Skeletal muscle cell (primary cell): ENCODE measurements around the gene ZSWIM6.
A peak's percentile ranks its signal among the peaks of the same experiment; 100 is the strongest.
"Not testable (repeated sequence)": the region's sequence is repeated elsewhere in the genome, so short reads cannot be mapped to it uniquely, and the experiment has no call there.

Experiments
- DNase-seq: peaks from one replicate; pipeline ENCODE4 v3.0.0-alpha.2; 2010; ENCODE audit warnings: low read depth
- H3K4me3 ChIP-seq: 2 replicates; pipeline ENCODE4 v1.5.1; 2011; ENCODE audit warnings: low read depth, mild to moderate bottlenecking, control low read depth, low read length, moderate library complexity

The ZSWIM6 gene

DNA sequence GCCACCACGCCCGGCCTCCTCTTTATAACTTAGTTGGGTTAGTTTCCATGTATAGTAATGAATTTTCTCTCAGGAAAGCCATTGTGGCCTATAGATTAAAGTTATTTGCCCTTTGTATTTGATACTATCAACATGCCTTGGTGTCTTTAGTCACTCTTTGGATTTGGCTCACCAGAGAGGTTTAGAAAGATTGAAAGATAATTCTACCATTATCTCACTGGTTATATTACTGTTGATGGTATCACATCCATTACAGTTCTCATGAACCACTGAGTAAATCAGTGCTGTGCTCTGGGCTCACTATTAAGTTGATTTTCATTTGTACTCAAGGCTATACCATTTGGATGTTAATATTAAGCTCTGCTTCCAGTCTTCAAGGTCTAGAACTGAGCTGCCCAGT is 87.0 kb downstream of the ZSWIM6 start:
- DNase-seq, result no peak
- no peak overlapping the region for H3K4me3 ChIP-seq

DNA sequence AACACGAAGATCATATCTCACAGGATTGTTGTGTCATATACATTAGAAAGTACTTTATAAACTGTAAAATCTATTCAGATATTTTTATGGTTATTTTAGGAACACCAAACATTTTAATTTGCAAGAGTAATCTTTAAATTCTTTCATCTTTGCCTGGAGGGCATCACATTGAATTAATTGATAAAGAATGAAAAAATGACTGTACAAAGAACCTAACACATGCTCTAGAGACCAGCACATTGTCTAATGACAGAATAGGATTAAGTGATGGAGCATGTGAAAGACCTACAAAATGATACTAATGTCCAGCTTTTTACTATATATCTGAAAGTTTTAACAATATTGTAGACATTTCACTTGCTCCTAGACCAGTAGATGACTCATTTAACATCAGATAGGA is 88.0 kb downstream of the ZSWIM6 start:
- no peak for DNase-seq
- no peak overlapping the region for H3K4me3 ChIP-seq

DNA sequence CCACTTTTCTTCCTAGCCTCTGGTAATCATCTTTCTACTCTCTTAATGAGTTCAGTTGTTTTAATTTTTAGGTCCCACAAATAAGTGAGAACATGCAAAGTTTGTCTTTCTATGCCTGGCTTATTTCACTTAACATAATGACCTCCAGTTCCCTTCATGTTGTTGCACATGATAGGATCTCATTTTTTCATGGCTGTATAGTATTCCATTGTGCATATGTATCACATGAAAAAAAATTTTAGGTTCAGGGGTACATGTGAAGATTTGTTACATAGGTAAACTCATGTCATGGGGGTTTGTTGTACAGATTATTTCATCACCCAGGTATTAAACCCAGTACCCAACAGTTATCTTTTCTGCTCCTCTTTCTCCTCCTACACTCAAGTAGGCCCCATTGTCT is 89.2 kb downstream of the ZSWIM6 start:
- DNase-seq, H3K4me3 ChIP-seq: not testable (repeated sequence)

DNA sequence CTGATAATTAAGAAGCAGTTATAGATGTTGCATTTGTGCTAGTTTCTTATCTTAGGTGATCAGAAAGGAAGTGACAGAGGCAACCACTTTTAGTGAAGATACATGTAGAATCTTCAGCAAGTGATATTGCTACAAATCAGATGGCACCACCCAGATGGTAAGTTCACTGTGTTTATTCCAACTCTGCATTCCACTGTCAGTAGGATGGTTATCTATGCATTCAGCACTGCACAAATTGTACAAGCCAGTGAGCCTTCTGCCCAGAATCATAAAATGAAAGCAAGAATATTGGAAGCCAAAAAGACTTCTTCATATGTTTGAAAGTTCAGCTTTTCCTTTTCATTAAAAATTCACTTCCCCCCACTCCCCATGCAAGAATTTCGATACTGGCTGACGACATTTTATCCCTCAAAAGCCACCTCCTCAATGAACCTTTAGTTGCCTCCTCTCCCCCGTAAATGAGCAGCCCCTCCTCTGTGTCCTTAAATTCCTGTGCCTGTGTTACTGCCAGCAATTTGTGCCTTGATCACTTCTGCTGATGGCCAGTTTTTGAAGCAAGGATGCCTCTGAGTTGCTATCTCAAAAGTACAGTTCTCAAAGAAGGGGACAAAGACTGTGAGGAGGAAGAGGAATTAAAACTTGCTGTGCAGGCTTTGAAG is 91.6 kb downstream of the ZSWIM6 start:
- no peak for DNase-seq
- H3K4me3 ChIP-seq, result no peak overlapping the region

- no peak overlapping the region for H3K4me3 ChIP-seq
- DNase-seq, result no peak
Observed at GRCh38 chr5:61425918-61426317, 93.9 kb downstream of the ZSWIM6 start.

DNA sequence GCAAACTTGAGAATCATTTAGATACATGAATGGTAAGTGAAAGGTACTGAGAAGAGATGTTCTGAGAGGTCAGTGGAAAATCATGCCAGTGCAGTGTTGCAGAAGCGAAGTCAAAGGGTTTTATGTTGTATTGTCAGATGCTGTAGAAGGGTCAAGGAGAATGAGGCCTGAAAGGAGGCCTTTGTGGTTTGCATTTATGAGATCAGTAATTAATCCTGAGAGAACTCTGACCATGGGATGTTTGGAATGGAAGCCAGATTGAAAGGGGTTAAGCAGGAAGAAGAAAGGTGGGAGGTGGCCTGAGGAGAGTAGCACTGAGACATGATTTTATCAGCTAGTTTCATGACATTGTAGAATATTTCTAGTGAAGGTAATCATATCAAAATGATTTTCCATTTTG is 97.8 kb downstream of the ZSWIM6 start:
- DNase-seq, result no peak
- no peak overlapping the region for H3K4me3 ChIP-seq

- no peak for DNase-seq
- H3K4me3 ChIP-seq, result no peak overlapping the region
Observed at GRCh38 chr5:61431923-61432620, 100.0 kb downstream of the ZSWIM6 start.

GRCh38 chr5:61435368-61435767 is 103.3 kb downstream of the ZSWIM6 start:
- H3K4me3 ChIP-seq, result no peak overlapping the region
- no peak for DNase-seq

DNA sequence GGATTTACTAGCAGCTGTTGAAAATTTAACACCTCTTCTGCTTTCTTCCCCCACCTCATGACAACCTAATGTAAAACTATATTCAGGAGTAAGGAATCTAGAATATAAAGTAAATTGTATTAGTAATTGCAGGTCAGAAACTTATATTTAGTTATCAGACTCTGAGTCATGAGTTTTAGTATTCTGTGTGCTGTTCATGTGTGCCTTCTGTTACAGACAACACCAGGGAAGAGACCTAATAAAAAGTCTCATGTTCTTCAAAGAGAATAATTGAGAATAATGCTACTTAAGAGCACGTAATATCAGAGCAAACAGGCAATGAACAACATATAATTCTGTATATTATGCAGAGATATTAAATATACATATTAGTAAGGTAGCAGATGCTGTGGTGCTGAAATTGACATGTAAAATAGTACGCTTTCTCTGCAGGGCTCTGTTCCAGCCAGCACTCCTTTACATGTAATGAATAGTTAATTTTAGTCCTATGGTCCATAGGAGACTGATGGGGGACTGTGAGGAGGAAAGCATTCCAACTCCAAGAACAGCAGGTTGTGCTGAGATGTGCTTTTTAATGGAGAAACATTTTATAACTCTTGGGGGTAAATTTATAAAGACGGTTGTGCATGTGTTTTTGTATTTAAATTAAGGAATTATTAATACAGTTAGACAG is 106.4 kb downstream of the ZSWIM6 start:
- DNase-seq, result no peak
- H3K4me3 ChIP-seq, result no peak overlapping the region

DNA sequence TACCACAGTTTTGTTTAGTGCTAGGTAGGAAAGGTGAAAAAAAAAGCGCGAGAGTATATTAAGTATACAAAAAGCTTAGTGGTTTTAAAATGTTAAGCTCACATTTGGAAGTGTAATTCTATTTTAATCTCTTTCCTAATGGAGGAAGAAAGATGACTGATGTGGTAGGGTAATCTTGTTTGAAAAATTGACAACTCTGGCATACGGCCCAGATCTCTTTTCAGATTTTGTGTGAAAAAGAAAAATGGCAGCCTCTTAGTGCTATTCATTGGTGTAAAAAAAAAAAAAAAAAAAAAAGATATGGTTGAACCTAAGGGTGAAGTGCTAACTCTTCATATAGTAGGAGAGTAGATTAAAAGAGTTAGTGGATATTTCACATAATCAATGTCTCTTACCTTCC is 108.0 kb downstream of the ZSWIM6 start:
- DNase-seq, result no peak
- no peak overlapping the region for H3K4me3 ChIP-seq

DNA sequence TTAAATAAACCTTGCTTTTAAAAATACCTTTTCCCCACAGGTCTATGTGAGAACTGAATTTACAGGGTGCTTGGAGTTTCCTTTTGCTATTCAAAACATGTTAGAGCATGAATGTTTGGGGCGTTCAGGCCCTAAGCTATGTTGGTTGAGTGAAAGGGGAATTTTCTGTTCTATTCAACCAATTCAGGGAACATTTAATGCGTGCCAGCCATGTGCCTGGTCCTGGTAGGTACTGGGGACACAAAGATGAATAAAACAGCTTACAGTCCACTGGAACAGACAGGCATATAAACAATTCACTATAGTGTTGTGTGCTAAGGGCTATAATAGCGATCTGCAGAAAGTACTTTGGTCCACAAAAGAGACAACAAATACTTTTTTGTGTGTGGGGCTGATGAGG is 108.5 kb downstream of the ZSWIM6 start:
- no peak for DNase-seq
- H3K4me3 ChIP-seq, result no peak overlapping the region

- no peak for DNase-seq
- no peak overlapping the region for H3K4me3 ChIP-seq
Observed at GRCh38 chr5:61441742-61442141, 109.7 kb downstream of the ZSWIM6 start.

DNA sequence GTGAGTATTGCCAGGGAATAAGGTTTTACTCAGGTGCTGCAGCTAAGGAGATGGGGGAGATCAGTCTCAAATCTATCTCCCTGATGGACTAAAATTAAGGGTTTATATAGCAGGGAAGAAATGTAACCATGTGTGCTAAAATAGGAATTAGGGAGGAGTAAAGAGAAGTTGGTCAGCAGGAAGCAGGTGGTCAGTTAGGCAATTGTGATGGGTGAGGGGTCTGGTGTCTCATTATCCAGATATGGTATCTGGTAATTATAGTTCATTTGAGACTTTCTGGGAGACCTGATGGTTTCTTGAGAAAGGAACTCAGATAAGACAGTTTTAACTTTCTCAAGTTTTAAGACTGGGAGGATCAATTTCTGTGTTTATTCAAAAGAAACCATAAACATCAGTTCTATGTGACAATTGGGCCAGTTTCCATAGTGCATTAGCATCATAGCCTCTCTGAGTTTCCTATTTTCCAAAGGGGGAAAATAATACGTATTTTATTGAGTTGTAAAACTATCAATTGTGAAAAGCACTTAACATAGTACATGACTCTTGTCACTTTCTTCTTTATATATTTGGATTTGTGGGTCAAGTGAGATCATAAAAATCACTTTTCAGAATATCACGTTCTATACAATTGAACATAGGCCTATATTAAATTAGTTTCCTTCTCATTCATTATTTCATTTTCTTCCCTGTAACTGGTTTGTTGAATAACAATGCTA is 115.9 kb downstream of the ZSWIM6 start:
- H3K4me3 ChIP-seq, result no peak overlapping the region
- DNase-seq, result no peak

DNA sequence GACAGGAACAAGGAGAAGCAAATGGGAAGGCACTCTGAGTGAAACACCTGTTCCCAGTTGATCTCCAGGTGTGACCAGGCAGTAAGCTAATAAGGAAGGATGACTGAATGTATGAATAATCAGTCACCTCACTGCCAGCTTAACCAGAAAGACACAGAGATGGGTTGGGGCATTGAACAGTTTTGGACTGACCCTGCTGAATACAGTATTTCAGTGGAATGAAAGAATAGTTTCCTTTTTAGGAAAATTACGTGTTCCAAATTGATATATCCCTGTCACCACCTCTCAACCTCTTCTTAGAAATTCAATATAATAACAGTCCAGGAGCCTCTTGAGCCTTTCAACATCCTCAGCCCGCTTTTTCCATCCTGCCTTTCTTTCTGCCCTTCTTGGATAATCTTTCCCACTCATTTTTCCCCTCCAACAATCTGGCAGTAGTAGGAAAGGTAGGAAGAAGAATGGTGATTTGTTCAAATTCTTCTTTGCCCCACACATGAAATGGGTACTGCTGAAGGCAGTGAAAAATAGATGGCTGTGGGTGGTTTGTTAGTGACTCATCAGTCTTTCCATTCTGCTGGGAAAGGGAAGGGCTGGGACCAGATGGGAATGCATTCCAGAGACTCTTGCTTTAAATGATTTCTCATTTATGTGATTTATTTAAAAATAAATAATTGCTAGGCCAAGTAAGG is 117.9 kb downstream of the ZSWIM6 start:
- DNase-seq, result peak; percentile 71
- no peak overlapping the region for H3K4me3 ChIP-seq

DNA sequence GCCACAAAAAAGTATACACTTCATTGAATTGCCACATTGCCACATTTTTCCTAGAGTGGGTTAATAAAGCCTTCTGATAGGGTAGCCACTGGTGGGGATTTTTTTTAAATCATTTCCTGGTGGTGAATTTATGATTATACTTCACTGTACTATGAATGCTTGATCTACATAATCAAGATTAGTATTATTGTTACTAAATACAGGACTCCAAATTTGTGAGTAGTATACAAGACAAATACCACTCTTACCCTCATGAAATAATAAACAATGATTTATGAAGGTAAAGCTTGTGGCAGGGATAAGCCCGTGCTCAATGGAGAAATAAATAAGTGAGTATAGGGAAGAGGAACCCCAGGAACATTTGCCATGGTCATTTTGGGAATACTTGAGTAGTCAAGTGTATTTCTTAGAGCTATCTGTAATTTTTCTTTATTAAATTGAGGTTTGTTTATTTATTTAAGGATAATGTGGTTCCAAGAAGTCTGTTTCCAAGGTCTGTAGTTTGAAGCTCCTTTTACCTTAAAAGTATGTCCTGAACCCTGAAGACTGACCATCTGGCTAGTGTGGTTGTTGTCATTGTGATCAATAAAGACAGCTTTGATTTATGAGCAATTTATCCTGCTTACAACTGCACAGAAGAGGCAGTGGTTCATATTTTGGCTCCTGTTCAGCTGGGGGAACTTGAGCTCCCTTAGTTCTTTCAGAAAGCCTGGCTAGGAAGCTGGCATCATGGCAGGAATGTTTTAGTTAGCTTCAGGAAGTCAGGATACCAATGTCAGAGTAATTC is 118.6 kb downstream of the ZSWIM6 start:
- H3K4me3 ChIP-seq, result no peak overlapping the region
- peak; percentile 59 for DNase-seq

DNA sequence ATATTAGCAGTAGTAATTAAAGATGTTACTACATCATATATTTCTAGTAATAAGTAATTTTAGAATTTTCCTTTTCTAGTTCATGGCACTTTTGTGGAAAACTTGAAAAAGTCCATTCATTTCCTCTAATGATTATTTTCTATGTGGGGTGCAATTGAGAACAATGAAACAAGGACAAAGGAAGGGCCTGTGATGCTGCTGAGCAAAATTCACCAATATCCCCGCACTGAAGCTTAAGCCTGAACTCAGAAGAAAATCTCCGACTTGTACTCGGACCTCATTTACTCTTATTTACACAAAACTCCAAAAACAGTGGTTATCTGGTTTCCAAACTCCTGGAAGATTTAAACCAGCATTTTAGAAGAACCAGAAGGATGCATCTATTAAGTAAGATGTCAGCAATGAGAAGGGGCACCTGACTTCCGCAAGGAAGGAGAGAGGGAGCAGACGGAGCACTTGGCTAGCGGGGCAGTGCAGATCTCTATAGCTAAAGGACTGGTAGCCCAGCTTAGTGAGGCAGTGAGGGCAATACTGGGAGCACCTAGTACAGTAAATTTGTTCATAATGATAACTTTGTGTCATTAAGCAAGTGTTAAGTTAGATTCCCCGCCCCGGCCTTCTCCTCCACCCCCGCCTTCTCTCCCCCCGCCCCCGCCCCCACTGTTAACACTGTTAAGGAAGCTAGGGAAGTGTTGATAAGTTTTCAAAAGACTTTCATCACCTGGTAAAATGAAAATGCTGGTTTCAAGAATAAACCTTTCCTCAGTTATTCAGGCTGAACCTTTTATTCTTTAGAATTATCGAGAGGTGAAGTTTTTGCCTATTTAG is 123.3 kb downstream of the ZSWIM6 start:
- DNase-seq, result no peak
- H3K4me3 ChIP-seq, result no peak overlapping the region

DNA sequence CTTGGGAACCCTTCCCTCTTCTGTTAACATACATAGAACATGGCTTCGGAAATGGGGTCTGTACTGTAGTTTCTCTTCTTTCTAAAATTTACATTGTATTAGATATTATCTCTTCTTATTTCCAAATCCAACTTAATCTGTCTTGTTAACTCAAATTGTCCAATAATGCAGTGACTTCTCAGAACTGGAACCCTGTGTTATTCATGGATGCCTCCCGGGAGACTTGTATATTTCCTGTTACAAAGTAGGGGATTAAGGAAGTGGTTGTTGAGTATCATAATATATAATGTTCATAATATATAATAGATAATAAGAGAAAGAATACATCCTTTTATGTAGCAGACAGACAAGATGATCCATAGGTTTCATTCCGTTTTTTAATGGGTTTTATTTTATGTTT is 128.4 kb downstream of the ZSWIM6 start:
- H3K4me3 ChIP-seq, result no peak overlapping the region
- DNase-seq, result no peak

GRCh38 chr5:61461417-61461816 is 129.4 kb downstream of the ZSWIM6 start:
- DNase-seq, result no peak

More at GRCh38 chr5:61461417-61461816, 129.4 kb downstream of the ZSWIM6 start:
- H3K4me3 ChIP-seq, result no peak overlapping the region
